SJCRH30 (cell line): ENCODE measurements around the gene GALNTL6. TPM values are rescaled to one million over a fixed set of nuclear protein-coding genes. Genes with fewer than 3 reads are reported as not detected.
"Not testable (repeated sequence)": the region's sequence is repeated elsewhere in the genome, so short reads cannot be mapped to it uniquely, and the experiment has no call there.

ENCODE experiments used
- DNase-seq, 2 experiments: peaks; one replicate each; pipeline ENCODE4 v3.0.0-alpha.2; 2015 to 2020
- H3K27ac ChIP-seq: fragments of 250-450 bp; sonication (Bioruptor Pico); 2 replicates; pipeline ENCODE4 v1.5.1; 2020; ENCODE audit warnings: mild to moderate bottlenecking, moderate library complexity
- H3K27me3 ChIP-seq: fragments of 250-450 bp; sonication (Bioruptor Pico); 2 replicates; pipeline ENCODE4 v1.5.1; 2020; ENCODE audit warnings: mild to moderate bottlenecking, moderate library complexity
- H3K36me3 ChIP-seq: fragments of 250-450 bp; sonication (Bioruptor Pico); 2 replicates; pipeline ENCODE4 v1.5.1; 2020; ENCODE audit warnings: mild to moderate bottlenecking, moderate library complexity
- H3K4me1 ChIP-seq: fragments of 250-450 bp; sonication (Bioruptor Pico); 2 replicates; pipeline ENCODE4 v1.5.1; 2020; ENCODE audit warnings: mild to moderate bottlenecking, moderate library complexity
- H3K4me3 ChIP-seq: fragments of 250-450 bp; sonication (Bioruptor Pico); 2 replicates; pipeline ENCODE4 v1.5.1; 2020; ENCODE audit warnings: mild to moderate bottlenecking, moderate library complexity
- H3K9me3 ChIP-seq: fragments of 250-450 bp; sonication (Bioruptor Pico); replicated peaks from 2 replicates; pipeline ENCODE4 v1.5.1; 2020; ENCODE audit warnings: mild to moderate bottlenecking, moderate library complexity
- total RNA-seq: library from RNA; depleted of rRNA; stranded (reverse); fragments of >200 nt; shearing (Covaris generic); gene quantifications from 2 replicates; pipeline ENCODE4 v1.2.3, GENCODE V29; 2014

GALNTL6 gene
- total RNA-seq, 1 experiment from 2014 or later = 0.36 TPM

- H3K27ac ChIP-seq = no peak overlapping the region
- no peak for DNase-seq
- no peak overlapping the region for H3K4me3 ChIP-seq
- H3K4me1 ChIP-seq = no peaks in the 10 kb centered on the region
- no peaks in the 10 kb centered on the region for H3K9me3 ChIP-seq
- no peaks in the 10 kb centered on the region for H3K27me3 ChIP-seq
- H3K36me3 ChIP-seq = no peaks in the 10 kb centered on the region
Measured at GRCh38 chr4:172963498-172964294, 1150.5 kb downstream of the GALNTL6 start.

- not testable (repeated sequence) for DNase-seq
Measured at GRCh38 chr4:172970189-172970588, 1157.0 kb downstream of the GALNTL6 start.

GRCh38 chr4:172974586-172974985 lies 1161.4 kb downstream of the GALNTL6 start:
- H3K4me1 ChIP-seq = no peaks in the 10 kb centered on the region
- H3K27me3 ChIP-seq = no peaks in the 10 kb centered on the region
- no peak for DNase-seq
- H3K4me3 ChIP-seq = no peak overlapping the region
- no peaks in the 10 kb centered on the region for H3K36me3 ChIP-seq
- peaks cover 4% of the 10 kb centered on the region; the same call in 1 of the 2 replicates for H3K9me3 ChIP-seq
- no peak overlapping the region for H3K27ac ChIP-seq

More at GRCh38 chr4:172970189-172970588, 1157.0 kb downstream of the GALNTL6 start:
- H3K36me3 ChIP-seq, H3K9me3 ChIP-seq, H3K27me3 ChIP-seq, H3K4me3 ChIP-seq, H3K4me1 ChIP-seq, H3K27ac ChIP-seq: not testable (repeated sequence)

GRCh38 chr4:172975651-172976229 lies 1162.5 kb downstream of the GALNTL6 start:
- Histone ChIP-seq H3K27me3 (no peaks in the 10 kb centered on the region), H3K9me3 (no peaks in the 10 kb centered on the region), H3K36me3 (no peaks in the 10 kb centered on the region), H3K4me1 (no peaks in the 10 kb centered on the region), H3K27ac (no peak overlapping the region), H3K4me3 (no peak overlapping the region)
- no peak for DNase-seq

GRCh38 chr4:172977491-172978041 lies 1164.4 kb downstream of the GALNTL6 start:
- not testable (repeated sequence) for H3K9me3 ChIP-seq, H3K4me1 ChIP-seq, H3K4me3 ChIP-seq, DNase-seq, H3K27ac ChIP-seq, H3K36me3 ChIP-seq, H3K27me3 ChIP-seq

GRCh38 chr4:172978848-172979247 lies 1165.6 kb downstream of the GALNTL6 start:
- no peaks in the 10 kb centered on the region for H3K36me3 ChIP-seq
- 0 out of 2 replicates have a peak, but pooled peaks cover 4% of the 10 kb centered on the region for H3K4me1 ChIP-seq
- no peaks in the 10 kb centered on the region for H3K27me3 ChIP-seq
- no peak overlapping the region for H3K4me3 ChIP-seq
- DNase-seq = no peak
- no peak overlapping the region for H3K27ac ChIP-seq
- H3K9me3 ChIP-seq = no peaks in the 10 kb centered on the region

GRCh38 chr4:172979332-172979731 lies 1166.1 kb downstream of the GALNTL6 start:
- no peaks in the 10 kb centered on the region for H3K36me3 ChIP-seq
- H3K27ac ChIP-seq = no peak overlapping the region
- no peak overlapping the region for H3K4me3 ChIP-seq
- H3K27me3 ChIP-seq = no peaks in the 10 kb centered on the region
- no peaks in the 10 kb centered on the region for H3K9me3 ChIP-seq
- DNase-seq = no peak
- H3K4me1 ChIP-seq = 0 out of 2 replicates have a peak, but pooled peaks cover 4% of the 10 kb centered on the region

- Histone ChIP-seq H3K9me3 (no peaks in the 10 kb centered on the region), H3K36me3 (no peaks in the 10 kb centered on the region), H3K27me3 (no peaks in the 10 kb centered on the region), H3K4me1 (0 out of 2 replicates have a peak, but pooled peaks cover 4% of the 10 kb centered on the region), H3K4me3 (no peak overlapping the region), H3K27ac (no peak overlapping the region)
- DNase-seq = no peak
Measured at GRCh38 chr4:172980219-172980618, 1167.0 kb downstream of the GALNTL6 start.

GRCh38 chr4:172982151-172982590 lies 1169.0 kb downstream of the GALNTL6 start:
- H3K9me3 ChIP-seq = no peaks in the 10 kb centered on the region
- no peak overlapping the region for H3K27ac ChIP-seq
- H3K4me1 ChIP-seq = peaks cover 4% of the 10 kb centered on the region; the same call in 1 of the 2 replicates
- H3K36me3 ChIP-seq = no peaks in the 10 kb centered on the region
- no peaks in the 10 kb centered on the region for H3K27me3 ChIP-seq
- H3K4me3 ChIP-seq = no peak overlapping the region
- DNase-seq = peak in 1 of 2 experiments; percentile 30

GRCh38 chr4:172983014-172983413 lies 1169.8 kb downstream of the GALNTL6 start:
- H3K36me3 ChIP-seq = no peaks in the 10 kb centered on the region
- DNase-seq = no peak
- H3K4me3 ChIP-seq = no peak overlapping the region
- H3K27ac ChIP-seq = no peak overlapping the region
- no peaks in the 10 kb centered on the region for H3K9me3 ChIP-seq
- H3K4me1 ChIP-seq = peaks cover 4% of the 10 kb centered on the region; the same call in 1 of the 2 replicates
- no peaks in the 10 kb centered on the region for H3K27me3 ChIP-seq

- Histone ChIP-seq H3K27ac (no peak overlapping the region), H3K4me3 (no peak overlapping the region), H3K9me3 (no peaks in the 10 kb centered on the region), H3K36me3 (no peaks in the 10 kb centered on the region), H3K27me3 (no peaks in the 10 kb centered on the region), H3K4me1 (peaks cover 4% of the 10 kb centered on the region; the same call in 1 of the 2 replicates)
- no peak for DNase-seq
Measured at GRCh38 chr4:172983631-172984030, 1170.4 kb downstream of the GALNTL6 start.

GRCh38 chr4:172985552-172985951 lies 1172.3 kb downstream of the GALNTL6 start:
- no peak overlapping the region for H3K4me3 ChIP-seq
- H3K27me3 ChIP-seq = no peaks in the 10 kb centered on the region
- no peaks in the 10 kb centered on the region for H3K9me3 ChIP-seq
- H3K4me1 ChIP-seq = peaks cover 9% of the 10 kb centered on the region; the same call in 1 of the 2 replicates
- DNase-seq = no peak
- no peak overlapping the region for H3K27ac ChIP-seq
- H3K36me3 ChIP-seq = no peaks in the 10 kb centered on the region

- DNase-seq = no peak
- H3K36me3 ChIP-seq = no peaks in the 10 kb centered on the region
Measured at GRCh38 chr4:172986114-172986513, 1172.9 kb downstream of the GALNTL6 start.

GRCh38 chr4:172989984-172990820 lies 1177.0 kb downstream of the GALNTL6 start:
- Histone ChIP-seq H3K36me3 (no peaks in the 10 kb centered on the region), H3K27me3 (no peaks in the 10 kb centered on the region), H3K4me3 (no peak overlapping the region), H3K4me1 (peaks cover 7% of the 10 kb centered on the region; the same call in 1 of the 2 replicates), H3K9me3 (no peaks in the 10 kb centered on the region), H3K27ac (no peak overlapping the region)
- DNase-seq = no peak

More at GRCh38 chr4:172986114-172986513, 1172.9 kb downstream of the GALNTL6 start:
- no peaks in the 10 kb centered on the region for H3K27me3 ChIP-seq
- no peaks in the 10 kb centered on the region for H3K9me3 ChIP-seq
- peaks cover 11% of the 10 kb centered on the region; the same call in 1 of the 2 replicates for H3K4me1 ChIP-seq
- no peak overlapping the region for H3K27ac ChIP-seq
- H3K4me3 ChIP-seq = no peak overlapping the region
